Right atrium auricular region (tissue), 2 donors: ENCODE data around the gene MORN1. TPM values are rescaled to one million over a fixed set of nuclear protein-coding genes. Genes with fewer than 3 reads are reported as not detected.

Source experiments
- DNase-seq: peaks from one replicate; pipeline ENCODE4 v3.0.0-alpha.2; 2019; ENCODE audit warnings: low spot score
- H3K27ac ChIP-seq, 2 donors: fragments of 200-600 bp; sonication (generic); 1 replicate in 1 of 2; 2 replicates in 1 of 2; pipeline ENCODE4 v1.5.1; 2016 to 2019
- H3K27me3 ChIP-seq, 2 donors: fragments of 200-600 bp; sonication (generic); one replicate each; pipeline versions ENCODE4 v1.5.1 to v1.6.0; 2017 to 2019
- H3K36me3 ChIP-seq: fragments of 200-600 bp; sonication (generic); one replicate; pipeline ENCODE4 v1.5.1; 2016
- H3K4me1 ChIP-seq, 2 donors: fragments of 200-600 bp; sonication (generic); one replicate each; pipeline versions ENCODE4 v1.5.1 to v1.6.0; 2017 to 2019
- H3K4me3 ChIP-seq, 2 donors: fragments of 200-600 bp; sonication (generic); 1 replicate in 1 of 2; 2 replicates in 1 of 2; pipeline ENCODE4 v1.5.1; 2017 to 2019; ENCODE audit warnings: mild to moderate bottlenecking in 1 of 2, moderate library complexity in 1 of 2
- H3K9me3 ChIP-seq, 2 donors: fragments of 200-600 bp; sonication (generic); one replicate each; pipeline ENCODE4 v1.5.1; 2019
- total RNA-seq, 2 donors: library from RNA; depleted of rRNA; stranded (reverse); fragments of >200 nt; gene quantifications; one replicate each; pipeline ENCODE4 v1.1.0, GENCODE V29; 2016
- TF ChIP-seq, protein P1 (sequence below), 2 donors: fragments of 200-600 bp; sonication (generic); IDR thresholded peaks; one replicate each; pipeline ENCODE4 v1.5.1; 2019; ENCODE audit warnings: antibody characterized with exemption in 2 of 2

MORN1 gene
- total RNA-seq, 2 donors from 2014 or later: 2.2 to 3.8 TPM

DNA sequence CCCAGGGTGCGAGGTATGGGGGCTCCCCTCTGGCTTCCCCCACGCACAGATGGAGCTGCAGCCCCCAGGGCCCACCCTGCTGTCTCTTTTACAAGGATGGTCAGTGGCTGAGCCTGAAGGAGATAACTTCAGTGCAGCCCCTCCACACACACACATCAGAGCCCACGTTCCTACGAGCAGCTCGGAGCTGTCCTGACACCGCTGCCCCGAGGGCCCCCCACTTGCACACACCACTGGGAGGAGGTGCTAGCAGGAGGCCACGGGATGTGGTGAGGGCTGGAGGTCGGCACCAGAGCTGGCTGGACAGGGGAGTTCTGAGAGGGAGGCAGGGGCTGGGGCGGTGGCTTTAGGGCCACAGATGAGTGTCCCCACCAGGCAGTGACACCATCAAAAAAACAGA lies 53.9 kb downstream of the MORN1 start:
- no peaks in the 10 kb centered on the region for H3K27me3 ChIP-seq
- DNase-seq: no peak
- H3K4me3 ChIP-seq: no peak overlapping the region
- H3K36me3 ChIP-seq: no peaks in the 10 kb centered on the region
- TF ChIP-seq, protein P1, sequence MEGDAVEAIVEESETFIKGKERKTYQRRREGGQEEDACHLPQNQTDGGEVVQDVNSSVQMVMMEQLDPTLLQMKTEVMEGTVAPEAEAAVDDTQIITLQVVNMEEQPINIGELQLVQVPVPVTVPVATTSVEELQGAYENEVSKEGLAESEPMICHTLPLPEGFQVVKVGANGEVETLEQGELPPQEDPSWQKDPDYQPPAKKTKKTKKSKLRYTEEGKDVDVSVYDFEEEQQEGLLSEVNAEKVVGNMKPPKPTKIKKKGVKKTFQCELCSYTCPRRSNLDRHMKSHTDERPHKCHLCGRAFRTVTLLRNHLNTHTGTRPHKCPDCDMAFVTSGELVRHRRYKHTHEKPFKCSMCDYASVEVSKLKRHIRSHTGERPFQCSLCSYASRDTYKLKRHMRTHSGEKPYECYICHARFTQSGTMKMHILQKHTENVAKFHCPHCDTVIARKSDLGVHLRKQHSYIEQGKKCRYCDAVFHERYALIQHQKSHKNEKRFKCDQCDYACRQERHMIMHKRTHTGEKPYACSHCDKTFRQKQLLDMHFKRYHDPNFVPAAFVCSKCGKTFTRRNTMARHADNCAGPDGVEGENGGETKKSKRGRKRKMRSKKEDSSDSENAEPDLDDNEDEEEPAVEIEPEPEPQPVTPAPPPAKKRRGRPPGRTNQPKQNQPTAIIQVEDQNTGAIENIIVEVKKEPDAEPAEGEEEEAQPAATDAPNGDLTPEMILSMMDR (IDR thresholded peaks at IDR 0.05): no peak
- H3K9me3 ChIP-seq: no peaks in the 10 kb centered on the region
- no peak overlapping the region for H3K27ac ChIP-seq
- H3K4me1 ChIP-seq: no peaks in the 10 kb centered on the region

DNA sequence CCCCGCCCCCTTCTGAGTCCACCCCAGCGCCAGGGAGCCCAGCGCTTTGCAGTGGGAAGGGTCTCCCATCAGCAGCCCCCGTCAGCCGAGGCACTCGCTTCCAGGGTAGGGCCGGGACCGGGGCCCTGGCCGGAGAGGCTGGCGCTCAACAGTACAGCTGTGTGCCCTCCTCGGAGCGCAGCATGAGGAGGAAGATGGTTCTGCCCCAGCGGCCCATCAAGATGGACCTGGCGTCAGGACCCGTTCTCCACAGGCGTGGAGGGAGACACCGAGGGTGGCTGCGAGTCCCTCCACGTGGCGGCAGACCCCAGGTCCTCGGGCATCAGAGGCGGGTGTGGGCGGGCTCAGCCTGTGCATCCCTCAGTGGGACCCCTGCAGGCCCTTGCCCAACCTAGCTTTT lies 54.3 kb downstream of the MORN1 start:
- no peaks in the 10 kb centered on the region for H3K27me3 ChIP-seq
- TF ChIP-seq, protein P1 (IDR thresholded peaks at IDR 0.05): no peak
- no peaks in the 10 kb centered on the region for H3K4me1 ChIP-seq
- no peak for DNase-seq
- H3K27ac ChIP-seq: no peak overlapping the region
- no peaks in the 10 kb centered on the region for H3K9me3 ChIP-seq
- H3K4me3 ChIP-seq: no peak overlapping the region
- no peaks in the 10 kb centered on the region for H3K36me3 ChIP-seq

DNA sequence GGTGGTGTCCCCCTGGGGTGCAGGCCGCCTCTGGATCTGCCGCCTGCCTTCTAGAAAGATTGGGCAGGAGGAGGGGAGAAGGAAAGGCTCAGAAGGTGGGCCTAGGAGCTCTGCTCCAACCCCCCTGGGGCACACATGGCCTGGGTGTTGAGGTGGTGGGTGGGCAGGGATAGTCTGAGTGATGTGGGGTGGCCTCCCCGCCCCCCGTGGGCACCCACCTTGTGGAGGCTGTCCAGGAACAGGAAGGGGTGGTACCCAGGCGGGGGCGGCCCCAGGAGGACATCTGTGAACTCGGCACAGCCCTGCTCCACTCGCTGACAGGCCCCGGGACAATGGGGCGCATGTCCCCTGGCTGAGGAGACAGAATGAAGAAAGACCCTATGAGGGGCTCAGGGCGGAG lies 54.9 kb downstream of the MORN1 start:
- Histone ChIP-seq H3K36me3 (no peaks in the 10 kb centered on the region), H3K27me3 (no peaks in the 10 kb centered on the region), H3K4me3 (no peak overlapping the region), H3K27ac (no peak overlapping the region), H3K4me1 (no peaks in the 10 kb centered on the region), H3K9me3 (no peaks in the 10 kb centered on the region)
- DNase-seq: no peak
- TF ChIP-seq, protein P1 (IDR thresholded peaks at IDR 0.05): no peak

DNA sequence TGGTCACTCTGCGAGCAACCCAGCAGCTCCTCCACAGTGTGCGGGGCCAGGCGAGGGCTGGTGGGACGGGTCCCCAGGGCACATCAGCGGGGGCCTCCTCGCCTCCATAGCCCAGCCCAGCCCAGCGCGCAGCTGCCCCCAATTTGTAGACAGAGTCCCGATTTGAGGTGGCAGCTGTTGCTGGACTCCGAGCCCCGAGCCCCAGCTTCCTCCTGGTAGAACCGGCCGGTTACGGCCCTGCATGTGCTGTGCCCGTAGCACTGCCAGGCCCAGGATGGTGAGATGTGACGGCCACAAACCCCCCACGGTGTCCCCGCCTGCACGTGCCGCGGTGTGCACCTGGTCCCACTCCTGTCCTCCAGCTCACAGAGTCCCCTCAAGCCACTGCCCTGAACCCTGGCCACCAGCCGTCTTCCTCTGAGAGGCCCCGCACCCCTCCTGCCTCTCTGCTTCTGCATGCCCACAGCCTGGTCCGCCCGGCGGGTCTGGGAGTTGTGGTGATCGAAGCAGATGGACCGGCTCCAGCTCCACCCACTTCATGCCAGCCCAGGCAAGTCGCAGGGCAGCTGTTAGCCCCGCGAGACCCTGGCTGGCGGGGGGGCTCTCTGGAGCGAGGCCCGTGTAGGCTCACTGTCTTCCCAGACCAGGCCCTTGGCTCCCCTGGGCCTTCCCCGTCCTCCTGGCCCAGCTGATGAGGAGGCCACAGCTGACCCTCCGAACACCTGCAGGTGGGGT lies 55.5 kb downstream of the MORN1 start:
- H3K36me3 ChIP-seq: no peaks in the 10 kb centered on the region

DNA sequence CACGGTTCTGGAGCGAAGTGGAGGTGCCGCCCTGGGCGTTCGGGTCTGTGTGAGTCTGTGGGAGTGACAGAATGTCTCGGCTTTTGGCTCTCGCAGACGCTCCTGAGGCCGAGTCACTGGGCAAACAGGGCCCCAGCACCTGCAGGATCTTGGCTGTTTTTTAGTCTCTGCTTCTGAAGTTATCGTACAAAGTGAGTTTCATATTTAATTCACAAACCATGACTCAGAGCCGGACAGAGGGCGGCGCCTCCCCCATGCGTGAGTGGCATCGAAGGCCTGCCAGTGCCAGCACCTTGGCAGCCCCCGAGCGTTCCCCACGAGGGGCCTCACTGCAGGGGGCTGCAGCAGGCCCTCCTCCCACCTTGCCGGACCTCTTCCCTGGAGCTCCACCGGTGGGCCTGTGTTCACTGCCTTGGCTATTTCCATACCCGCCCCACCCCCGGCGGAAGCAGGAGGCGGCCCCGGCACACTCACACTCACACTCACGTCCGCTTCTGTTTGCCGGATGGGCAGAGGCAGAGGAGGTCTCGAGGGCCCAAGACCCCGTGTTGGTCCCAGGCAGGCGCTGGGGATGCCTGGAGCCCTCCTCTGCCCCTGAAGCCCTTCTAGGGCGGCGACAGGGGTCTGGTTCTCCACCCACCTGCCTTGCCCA lies 56.3 kb downstream of the MORN1 start:
- DNase-seq: no peak
- Histone ChIP-seq H3K27ac (no peak overlapping the region), H3K27me3 (no peaks in the 10 kb centered on the region), H3K36me3 (no peaks in the 10 kb centered on the region), H3K4me1 (peaks cover 0 to 15% of the 10 kb centered on the region in 2 donors), H3K9me3 (no peaks in the 10 kb centered on the region), H3K4me3 (no peak overlapping the region)
- TF ChIP-seq, protein P1 (IDR thresholded peaks at IDR 0.05): no peak

More for the DNA sequence above, 55.5 kb downstream of the MORN1 start:
- Histone ChIP-seq H3K4me3 (no peak overlapping the region), H3K27ac (no peak overlapping the region), H3K4me1 (peaks cover 0 to 6% of the 10 kb centered on the region in 2 donors), H3K27me3 (no peaks in the 10 kb centered on the region), H3K9me3 (no peaks in the 10 kb centered on the region)
- no peak for DNase-seq
- TF ChIP-seq, protein P1 (IDR thresholded peaks at IDR 0.05): no peak
